ENCODE measurements around the gene PRRT4.

DNA sequence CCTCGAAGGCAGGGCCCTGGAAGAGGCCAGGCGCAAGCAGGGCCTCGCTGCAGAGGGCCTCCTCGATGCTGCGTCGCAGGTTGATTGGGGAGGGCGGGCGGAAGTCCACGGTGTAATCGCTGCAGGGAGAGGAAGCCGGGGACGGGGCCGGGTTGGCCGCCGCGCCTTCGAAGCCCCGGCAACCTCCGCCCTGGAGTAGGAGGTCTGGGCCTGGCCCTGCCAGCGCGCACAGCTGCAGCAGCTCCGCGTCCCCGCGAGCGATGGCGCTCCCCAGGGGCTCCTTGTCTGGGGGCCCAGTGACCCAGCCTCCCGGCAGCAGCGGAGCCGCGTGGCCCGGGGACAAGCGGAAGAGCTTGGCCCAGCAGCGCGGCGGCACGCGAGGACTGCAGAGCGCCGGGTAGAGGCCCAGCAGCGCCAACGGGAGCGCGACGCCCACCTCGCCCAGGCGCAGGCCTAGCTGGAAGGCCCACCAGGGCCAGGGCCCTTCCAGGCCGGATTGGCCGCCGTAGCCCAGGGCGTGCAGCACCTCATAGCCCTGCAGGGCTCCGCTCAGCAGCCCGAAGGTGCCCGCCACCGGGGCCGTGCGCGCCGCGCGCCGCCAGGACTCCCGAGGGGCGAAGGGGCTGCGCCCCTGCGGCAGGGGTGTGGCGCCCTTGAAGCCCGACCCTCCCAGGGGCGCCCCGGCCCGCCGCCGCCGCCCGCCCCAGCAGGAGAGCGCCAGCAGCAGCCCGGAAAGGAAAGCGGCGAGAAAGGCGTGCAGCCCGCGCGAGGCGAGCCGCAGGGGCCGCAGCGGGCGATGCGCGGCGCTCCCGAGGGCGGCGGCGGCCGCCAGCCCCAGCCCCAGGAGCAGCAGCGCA lies 10.0 kb downstream of the PRRT4 start:
- TF ChIP-seq POLR2A (IDR thresholded peaks at IDR 0.05; ENCODE audit: low read length) (no peak), GATA1 (IDR thresholded peaks at IDR 0.05; ENCODE audit: low read depth, low read length) (no peak)
